ENCODE data around the gene REPIN1. TPM values are rescaled to one million over a fixed set of nuclear protein-coding genes. Genes with fewer than 3 reads are reported as not detected.

REPIN1 gene
- total and polyA plus RNA-seq, 9 of the 15 experiments (the other 6 are each of a cell fraction or from before 2014, with no cell fraction given), result 8.1 to 283 (median 94.3) TPM

- TF ChIP-seq ZNF395 (CRISPR knock-in tag; IDR thresholded peaks at IDR 0.05) (no peak), RCOR1 (IDR thresholded peaks at IDR 0.05; ENCODE audit: borderline replicate concordance in 1 of 2, low read depth in 2 of 2, low read length in 2 of 2) (peak in 1 of 2 experiments; percentile 29; a peak in 1 of 4 replicates), SAP30 (IDR thresholded peaks at IDR 0.05; ENCODE audit: borderline replicate concordance, insufficient read depth, low read depth, low read length, poor library complexity, severe bottlenecking) (peak; percentile 75), U2AF1 (optimal IDR thresholded peaks at IDR 0.05; ENCODE audit: low read depth, low read length) (no peak), SRSF3 (IDR thresholded peaks at IDR 0.05; ENCODE audit: insufficient read depth, low read length) (no peak), SNIP1 (IDR thresholded peaks at IDR 0.05; ENCODE audit: low read depth) (no peak), ZBTB34 (CRISPR knock-in tag; IDR thresholded peaks at IDR 0.05) (no peak), NCOA6 (IDR thresholded peaks at IDR 0.05) (no peak), ZNF444 (CRISPR knock-in tag; IDR thresholded peaks at IDR 0.05) (no peak), RERE (CRISPR knock-in tag; IDR thresholded peaks at IDR 0.05; ENCODE audit: borderline replicate concordance) (no peak), ZNF24 (IDR thresholded peaks at IDR 0.05) (no peak), RFX1 (IDR thresholded peaks at IDR 0.05) (no peak), POLR2H (tag; IDR thresholded peaks at IDR 0.05; ENCODE audit: low read depth) (no peak), MCM7 (IDR thresholded peaks at IDR 0.05) (no peak), ZNF274 (IDR thresholded peaks at IDR 0.05; ENCODE audit: borderline replicate concordance, low read depth, low read length) (no peak), SMAD4 (CRISPR knock-in tag; conservative IDR thresholded peaks at IDR 0.05) (no peak), ZNF133 (CRISPR knock-in tag; IDR thresholded peaks at IDR 0.05) (no peak), NBN (IDR thresholded peaks at IDR 0.05; ENCODE audit: low read depth) (peak; percentile 63; the same call in 1 of the 2 replicates)
These were observed 11.1 kb downstream of the REPIN1 start (continued) for GRCh38 chr7:150379441-150380379.

Measured in K562 (cell line).